Neural crest cell (in vitro differentiated cells): ENCODE results near the gene AGGF1. TPM values are rescaled to one million over a fixed set of nuclear protein-coding genes. Genes with fewer than 3 reads are reported as not detected.
A peak's percentile ranks its signal among the peaks of the same experiment; 100 is the strongest.

Experiments
- DNase-seq: peaks from one replicate; pipeline ENCODE4 v3.0.0; 2021; ENCODE audit warnings: low read depth, mixed read lengths, low spot score
- H3K27ac Mint-ChIP-seq: one replicate; pipeline ENCODE4 v1.8.0; 2021; ENCODE audit warnings: mild to moderate bottlenecking, mixed read lengths; ENCODE audit not compliant: unreplicated experiment
- H3K27me3 Mint-ChIP-seq: 2 replicates; pipeline ENCODE4 v1.8.0; 2021; ENCODE audit warnings: low read depth, mild to moderate bottlenecking, mixed read lengths
- H3K36me3 Mint-ChIP-seq: 2 replicates; pipeline ENCODE4 v1.8.0; 2021; ENCODE audit warnings: low read depth, mild to moderate bottlenecking, mixed read lengths
- H3K4me1 Mint-ChIP-seq: 2 replicates; pipeline ENCODE4 v1.8.0; 2021; ENCODE audit warnings: mixed read lengths
- H3K4me3 Mint-ChIP-seq: one replicate; pipeline ENCODE4 v1.8.0; 2021; ENCODE audit warnings: mild to moderate bottlenecking, mixed read lengths
- H3K9me3 Mint-ChIP-seq: 2 replicates; pipeline ENCODE4 v1.8.0; 2021; ENCODE audit warnings: mixed read lengths
- CTCF ChIP-seq: fragments of 200-600 bp; sonication (generic); conservative IDR thresholded peaks from 2 replicates; pipeline ENCODE4 v1.5.0; 2021; ENCODE audit warnings: antibody characterized with exemption, mild to moderate bottlenecking
- total RNA-seq: library from RNA; stranded (reverse); gene quantifications from 2 replicates; pipeline ENCODE4 v1.2.1, GENCODE V29; 2021

The AGGF1 gene
- total RNA-seq, 1 donor from 2014 or later = 26.9 TPM

- H3K27ac Mint-ChIP-seq = peak within 1 kb of the TSS; percentile 100
- peaks cover 38% of the 10 kb centered on the region for H3K4me1 Mint-ChIP-seq
- TF ChIP-seq CTCF = peak; percentile 46
- peaks cover 35% of the 10 kb centered on the region for H3K36me3 Mint-ChIP-seq
- DNase-seq = peak; percentile 54
- peak within 1 kb of the TSS; percentile 96 for H3K4me3 Mint-ChIP-seq
- H3K27me3 Mint-ChIP-seq = no peaks in the 10 kb centered on the region
- H3K9me3 Mint-ChIP-seq = peaks cover 10% of the 10 kb centered on the region
These were observed 56.7 kb downstream of the AGGF1 start, which contains the start of gene ZBED3 for GRCh38 chr5:77086689-77087483. TSS of gene ZBED3 (minus strand) at chr5:77087285. CDS start at chr5:77077878, 9,407 bp downstream.

- H3K27ac Mint-ChIP-seq = peak overlapping the region; percentile 97
- H3K4me3 Mint-ChIP-seq = peak overlapping the region; percentile 88
- H3K9me3 Mint-ChIP-seq = peaks cover 7% of the 10 kb centered on the region
- DNase-seq = no peak
- TF ChIP-seq CTCF = no peak
- H3K27me3 Mint-ChIP-seq = no peaks in the 10 kb centered on the region
- peaks cover 38% of the 10 kb centered on the region for H3K4me1 Mint-ChIP-seq
- peaks cover 34% of the 10 kb centered on the region for H3K36me3 Mint-ChIP-seq
These were observed 57.5 kb downstream of the AGGF1 start for GRCh38 chr5:77087484-77088261.

GRCh38 chr5:77095189-77095588, 65.0 kb downstream of the AGGF1 start:
- no peaks in the 10 kb centered on the region for H3K27me3 Mint-ChIP-seq
- H3K4me1 Mint-ChIP-seq = no peaks in the 10 kb centered on the region
- peaks cover 37% of the 10 kb centered on the region for H3K36me3 Mint-ChIP-seq
- H3K4me3 Mint-ChIP-seq = no peak overlapping the region
- no peak for TF ChIP-seq CTCF
- DNase-seq = no peak
- H3K27ac Mint-ChIP-seq = no peak overlapping the region
- H3K9me3 Mint-ChIP-seq = peaks cover 2% of the 10 kb centered on the region

- DNase-seq = no peak
- Mint-ChIP-seq H3K27me3 (no peaks in the 10 kb centered on the region), H3K9me3 (peaks cover 11% of the 10 kb centered on the region), H3K36me3 (peaks cover 25% of the 10 kb centered on the region), H3K4me1 (no peaks in the 10 kb centered on the region), H3K4me3 (no peak overlapping the region), H3K27ac (no peak overlapping the region)
- no peak for TF ChIP-seq CTCF
These were observed 71.1 kb downstream of the AGGF1 start for GRCh38 chr5:77101298-77101697.

- Mint-ChIP-seq H3K4me3 (no peak overlapping the region), H3K36me3 (peaks cover 35% of the 10 kb centered on the region), H3K27ac (no peak overlapping the region), H3K27me3 (no peaks in the 10 kb centered on the region), H3K4me1 (no peaks in the 10 kb centered on the region), H3K9me3 (peaks cover 11% of the 10 kb centered on the region)
- TF ChIP-seq CTCF = no peak
- DNase-seq = no peak
These were observed 72.3 kb downstream of the AGGF1 start for GRCh38 chr5:77102549-77102948.
